Activated CD8-positive, alpha-beta memory T cell treated with anti-CD3 and anti-CD28 coated beads, Interleukin-2, amount 50 U/mL, for 48 hours (primary cell): ENCODE measurements around the gene ARID1B.

Experiments used
- DNase-seq: peaks from one replicate; pipeline ENCODE4 v3.0.0-alpha.2; 2020

The ARID1B gene

GRCh38 chr6:157221049-157221816 is 444.1 kb downstream of the ARID1B start:
- DNase-seq = peak; percentile 94

GRCh38 chr6:157221817-157222175 is 444.6 kb downstream of the ARID1B start:
- DNase-seq = no peak

GRCh38 chr6:157222201-157222981 is 445.2 kb downstream of the ARID1B start:
- peak; percentile 53 for DNase-seq

- peak; percentile 51 for DNase-seq
Observed at GRCh38 chr6:157223021-157223430, 445.8 kb downstream of the ARID1B start.

DNA sequence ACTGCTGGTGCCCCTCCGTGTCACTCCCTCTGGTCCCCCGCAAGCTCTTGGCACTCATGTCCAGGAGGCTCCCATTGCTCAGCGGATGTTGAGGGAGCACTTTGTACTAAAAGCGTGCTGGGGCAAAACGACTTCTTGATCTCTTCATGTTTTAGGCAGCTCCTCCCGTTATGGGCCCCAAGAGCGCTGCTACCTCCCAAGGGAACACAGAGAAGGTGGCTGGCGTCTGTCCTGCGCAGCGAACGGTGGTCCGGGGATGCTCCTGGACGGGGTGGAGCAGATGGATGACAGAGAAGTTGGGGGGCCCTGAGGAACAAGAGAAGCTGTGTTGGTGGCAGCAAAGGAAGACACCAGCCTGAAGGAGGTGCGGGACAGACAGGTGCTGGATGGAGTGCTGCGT is 446.3 kb downstream of the ARID1B start:
- DNase-seq = peak; percentile 43

GRCh38 chr6:157224178-157224950 is 447.2 kb downstream of the ARID1B start:
- peak; percentile 46 for DNase-seq

- DNase-seq = peak; percentile 51
Observed at GRCh38 chr6:157224951-157225574, 447.9 kb downstream of the ARID1B start.

GRCh38 chr6:157225575-157225995 is 448.4 kb downstream of the ARID1B start:
- DNase-seq = no peak

- DNase-seq = no peak
Observed at GRCh38 chr6:157226026-157226625, 448.9 kb downstream of the ARID1B start.

GRCh38 chr6:157226761-157227160 is 449.6 kb downstream of the ARID1B start:
- DNase-seq = peak; percentile 12

DNA sequence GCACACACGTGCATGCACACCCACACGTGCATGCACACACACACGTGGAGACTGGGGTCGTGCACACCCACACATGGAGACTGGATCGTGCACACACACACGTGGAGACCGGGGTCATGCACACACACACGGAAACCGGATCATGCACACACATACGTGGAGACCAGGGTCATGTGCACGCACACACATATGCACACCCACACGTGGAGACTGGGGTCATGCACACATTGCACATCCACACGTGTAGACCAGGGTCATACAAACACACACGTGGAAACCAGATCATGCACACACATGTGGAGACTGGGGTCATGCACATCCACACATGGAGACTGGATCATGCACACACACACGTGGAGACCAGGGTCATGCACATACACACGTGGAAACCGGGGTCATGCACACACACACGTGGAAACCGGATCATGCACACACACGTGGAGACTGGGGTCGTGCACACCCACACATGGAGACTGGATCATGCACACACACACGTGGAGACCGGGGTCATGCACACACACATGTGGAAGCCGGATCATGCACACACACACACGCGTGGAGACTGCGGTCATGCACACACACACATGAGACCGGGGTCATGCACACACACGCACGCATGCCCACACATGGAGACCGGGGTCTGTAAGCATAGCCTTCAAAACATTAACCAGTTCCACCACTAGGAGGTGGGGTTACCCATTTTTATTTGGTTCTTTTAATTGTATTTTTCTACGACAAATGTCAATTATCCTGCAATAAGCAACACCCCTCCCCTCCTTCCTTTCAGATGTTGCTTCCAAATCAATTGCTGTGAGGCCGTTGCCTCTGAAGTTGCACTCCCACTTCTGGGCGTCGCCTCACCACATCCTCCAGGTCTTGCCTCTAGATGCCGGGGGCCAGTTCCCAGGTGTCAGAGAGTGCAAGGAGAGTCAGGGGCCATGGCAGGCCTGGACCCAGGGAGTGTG is 450.3 kb downstream of the ARID1B start:
- peak; percentile 56 for DNase-seq

DNA sequence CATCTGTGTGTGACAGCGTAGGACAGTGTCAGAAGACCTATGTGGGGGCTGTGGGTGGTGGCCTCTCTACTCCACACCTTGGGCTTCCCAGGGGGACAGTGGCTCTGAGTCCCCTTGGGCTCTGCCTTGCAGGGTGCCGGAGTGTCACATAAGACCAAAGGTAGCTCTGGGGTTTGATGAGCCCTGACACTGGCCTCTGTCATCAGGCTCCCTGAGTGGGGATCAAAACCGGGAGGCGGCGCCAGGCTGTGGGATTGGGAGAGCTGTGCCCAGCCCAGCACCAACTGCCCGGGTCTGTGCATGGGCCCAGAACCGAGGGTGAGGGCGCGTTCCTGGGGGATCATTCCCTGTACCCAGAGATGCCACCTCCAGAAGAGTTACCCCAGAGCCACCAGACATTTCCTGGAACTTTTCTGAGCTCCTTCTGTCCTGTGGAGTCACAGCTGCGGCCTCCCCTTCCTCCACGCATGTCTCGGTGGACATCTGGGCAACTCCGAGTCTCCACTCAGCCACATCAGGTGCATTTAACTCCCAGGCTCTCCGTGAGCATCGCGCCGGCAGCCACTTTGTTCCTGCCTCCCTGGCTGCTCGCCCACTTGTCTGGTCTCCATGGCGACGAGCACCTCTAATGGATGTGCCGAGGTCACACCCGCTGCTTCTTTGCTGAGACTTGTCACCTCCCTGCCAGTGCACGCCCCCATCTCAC is 451.4 kb downstream of the ARID1B start:
- peak; percentile 48 for DNase-seq

GRCh38 chr6:157229132-157229618 is 452.0 kb downstream of the ARID1B start:
- peak; percentile 29 for DNase-seq

DNA sequence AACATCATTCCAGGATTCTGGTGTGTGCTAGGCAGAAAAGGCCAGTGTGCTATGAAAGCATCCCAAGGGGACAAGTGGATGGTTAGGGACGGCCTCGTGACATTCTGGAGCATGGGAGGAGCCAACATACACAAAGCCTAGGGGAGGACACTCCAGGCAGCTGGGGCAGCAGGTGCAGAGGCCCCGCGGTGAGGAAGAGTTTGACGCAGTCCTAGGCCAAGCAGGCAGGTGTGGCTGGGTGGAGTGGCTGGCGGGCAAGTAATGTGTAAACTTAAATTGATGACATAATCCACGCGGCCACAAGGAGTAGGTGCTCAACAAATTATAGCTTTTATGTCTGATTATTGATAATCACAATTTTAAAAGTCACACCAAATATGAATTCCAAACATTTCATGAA is 452.5 kb downstream of the ARID1B start:
- DNase-seq = peak; percentile 34

DNA sequence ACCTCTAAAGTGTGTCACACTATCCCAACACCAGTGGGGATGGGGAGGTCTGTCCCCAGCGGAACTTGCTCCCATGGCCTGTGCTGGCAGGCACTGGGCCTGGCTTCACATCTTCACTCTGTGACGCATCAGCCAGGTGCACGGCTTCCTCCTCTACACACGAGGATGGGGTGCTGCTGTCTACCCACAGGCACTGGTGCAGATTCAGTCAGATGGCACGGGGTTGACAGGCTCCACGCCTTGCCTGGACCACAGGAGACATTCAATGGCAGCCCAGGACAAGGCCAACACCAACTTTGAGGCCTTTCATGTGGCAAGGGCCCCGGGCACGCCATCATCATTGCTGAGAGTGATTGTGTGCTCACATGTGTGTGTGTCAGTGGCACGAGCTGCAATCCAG is 453.7 kb downstream of the ARID1B start:
- DNase-seq = no peak

DNA sequence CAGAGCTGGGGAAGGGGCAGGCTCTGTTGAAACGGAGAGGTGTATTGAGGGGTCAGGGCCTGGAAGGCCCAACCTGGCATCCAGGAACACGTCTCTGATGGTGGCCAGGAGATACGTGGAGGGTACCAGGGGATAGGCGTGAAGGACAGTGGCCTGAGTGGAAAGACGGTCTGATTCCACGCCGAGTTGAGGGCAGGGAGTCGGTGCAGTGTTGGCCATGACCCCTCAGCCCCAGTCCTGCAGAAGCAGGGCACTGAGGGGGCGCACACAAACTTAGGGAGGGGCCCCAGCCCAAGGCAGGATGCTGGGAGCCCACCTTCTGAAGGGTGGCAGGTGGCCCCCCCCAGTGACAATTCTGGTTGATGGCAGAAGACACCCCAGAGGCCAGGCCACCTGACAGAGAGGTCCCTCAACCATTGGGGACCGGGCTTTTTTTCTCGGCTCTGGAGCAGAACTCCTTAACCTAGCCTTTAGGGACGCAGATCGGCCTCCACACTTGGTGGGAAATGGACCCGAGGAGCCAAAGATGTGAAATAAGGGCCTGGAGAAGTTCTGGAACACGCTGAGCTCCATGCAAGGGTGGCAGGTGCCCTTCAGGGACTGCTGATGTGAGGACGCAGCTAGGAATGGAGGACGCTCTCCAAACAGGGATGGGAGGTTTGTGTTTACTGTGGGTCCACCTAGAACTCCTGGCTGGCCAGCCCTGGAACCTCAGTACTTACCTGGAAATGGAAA is 455.1 kb downstream of the ARID1B start:
- DNase-seq = no peak

- no peak for DNase-seq
Observed at GRCh38 chr6:157233156-157233555, 456.0 kb downstream of the ARID1B start.

- DNase-seq = no peak
Observed at GRCh38 chr6:157233686-157234085, 456.5 kb downstream of the ARID1B start.

DNA sequence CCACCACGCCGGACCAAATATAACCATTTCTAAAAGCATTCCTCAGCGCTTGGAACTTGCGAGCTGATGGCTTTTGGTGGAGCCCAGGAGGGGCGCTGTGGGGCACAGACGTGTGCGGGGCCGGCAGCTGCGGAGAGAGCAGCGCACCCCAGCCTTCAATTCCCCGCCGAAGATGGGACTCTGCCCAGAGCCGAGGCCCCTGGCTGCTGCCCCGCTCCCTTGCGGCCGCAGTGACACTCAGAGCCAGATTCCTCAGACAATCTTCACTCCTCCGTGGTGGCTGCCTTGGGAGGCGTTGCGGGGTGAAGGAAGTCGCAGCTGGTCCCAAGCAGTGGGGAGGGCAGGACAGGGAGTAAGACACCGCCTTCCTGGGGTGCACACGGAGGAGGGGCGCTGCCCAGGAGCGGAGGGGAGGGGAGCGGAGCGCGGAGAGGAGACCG is 458.4 kb downstream of the ARID1B start:
- peak; percentile 72 for DNase-seq
